Measurements from ENCODE around the gene PTGES2. TPM values are rescaled to one million over a fixed set of nuclear protein-coding genes. Genes with fewer than 3 reads are reported as not detected.
"Not testable (repeated sequence)": the region's sequence is repeated elsewhere in the genome, so short reads cannot be mapped to it uniquely, and the experiment has no call there.

Gene PTGES2
- polyA plus RNA-seq, 1 of the 3 experiments (the other 2 are of a cell fraction) = 141 TPM

DNA sequence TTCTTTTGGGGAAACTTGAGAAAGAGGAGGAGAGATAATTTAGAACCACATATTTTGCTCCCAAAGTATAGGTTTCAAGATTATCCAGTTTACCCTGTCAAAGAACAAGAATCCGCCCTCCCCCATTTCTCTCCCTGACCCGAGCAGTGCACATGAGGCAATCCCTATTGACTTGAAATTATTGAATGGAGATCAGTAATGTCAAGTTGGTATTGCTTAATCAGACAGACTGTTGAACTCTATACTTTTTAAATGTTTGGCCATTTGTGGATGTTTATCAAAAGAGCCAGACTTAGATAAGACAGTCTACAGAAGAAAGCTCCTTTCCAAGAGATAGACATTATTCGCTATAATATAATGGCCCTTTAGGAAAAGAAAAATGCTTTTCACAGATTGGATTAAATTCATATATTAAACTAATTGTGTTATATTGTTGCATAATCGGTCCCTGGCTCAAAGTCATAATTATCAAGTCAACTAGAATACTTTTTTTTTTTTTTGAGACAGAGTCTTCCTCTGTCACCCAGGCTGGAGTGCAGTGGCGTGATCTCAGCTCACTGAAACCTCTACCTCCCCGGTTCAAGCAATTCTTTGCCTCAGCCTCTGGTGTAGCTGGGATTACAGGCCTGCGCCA, 54.2 kb downstream of the PTGES2 start:
- Histone ChIP-seq H3K9me3 (no peaks in the 10 kb centered on the region), H3K9ac (peak overlapping the region; percentile 38; the same call in 1 of the 2 replicates), H3K4me2 (peak overlapping the region; percentile 64; the same call in 1 of the 2 replicates), H3K9me2 (no peaks in the 10 kb centered on the region), H3K36me3 (replicated peaks in 1 of 2; ENCODE audit: control insufficient read depth in 1 of 2, insufficient read depth in 2 of 2, low read length in 1 of 2) (no peaks in the 10 kb centered on the region), H3K79me2 (ENCODE audit: insufficient read depth) (peaks cover 99% of the 10 kb centered on the region), H3K27ac (ENCODE audit: low read depth in 2 of 2, low read length in 1 of 2) (peak overlapping the region; percentile 79 to 84), H3K4me1 (ENCODE audit: control insufficient read depth in 1 of 2, insufficient read depth in 2 of 2, low read depth in 1 of 2, low read length in 1 of 2) (peaks cover 14 to 27% of the 10 kb centered on the region in 2 experiments), H3F3A (replicated peaks; ENCODE audit: insufficient read depth) (peaks cover 28% of the 10 kb centered on the region), H3K27me3 (ENCODE audit: insufficient read depth) (no peaks in the 10 kb centered on the region), H4K20me1 (ENCODE audit: insufficient read depth) (0 out of 2 replicates have a peak, but pooled peaks cover 4% of the 10 kb centered on the region), H2AFZ (ENCODE audit: low read depth) (no peak overlapping the region), H3K4me3 (ENCODE audit: low read depth in 2 of 2, low read length in 1 of 2) (no peak overlapping the region)
- CTCF ChIA-PET = interaction anchor here (0.5 to 5.0 kb wide), 5 partner anchors 10 to 130 kb away, joined by 3 to 23 read pairs (median 8); no protein-coding TSS in a partner anchor
- DNase-seq = no peak
- TF ChIP-seq RAD21 (IDR thresholded peaks at IDR 0.05; ENCODE audit: low read length) = no peak
- TF ChIP-seq, protein P1, sequence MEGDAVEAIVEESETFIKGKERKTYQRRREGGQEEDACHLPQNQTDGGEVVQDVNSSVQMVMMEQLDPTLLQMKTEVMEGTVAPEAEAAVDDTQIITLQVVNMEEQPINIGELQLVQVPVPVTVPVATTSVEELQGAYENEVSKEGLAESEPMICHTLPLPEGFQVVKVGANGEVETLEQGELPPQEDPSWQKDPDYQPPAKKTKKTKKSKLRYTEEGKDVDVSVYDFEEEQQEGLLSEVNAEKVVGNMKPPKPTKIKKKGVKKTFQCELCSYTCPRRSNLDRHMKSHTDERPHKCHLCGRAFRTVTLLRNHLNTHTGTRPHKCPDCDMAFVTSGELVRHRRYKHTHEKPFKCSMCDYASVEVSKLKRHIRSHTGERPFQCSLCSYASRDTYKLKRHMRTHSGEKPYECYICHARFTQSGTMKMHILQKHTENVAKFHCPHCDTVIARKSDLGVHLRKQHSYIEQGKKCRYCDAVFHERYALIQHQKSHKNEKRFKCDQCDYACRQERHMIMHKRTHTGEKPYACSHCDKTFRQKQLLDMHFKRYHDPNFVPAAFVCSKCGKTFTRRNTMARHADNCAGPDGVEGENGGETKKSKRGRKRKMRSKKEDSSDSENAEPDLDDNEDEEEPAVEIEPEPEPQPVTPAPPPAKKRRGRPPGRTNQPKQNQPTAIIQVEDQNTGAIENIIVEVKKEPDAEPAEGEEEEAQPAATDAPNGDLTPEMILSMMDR (IDR thresholded peaks at IDR 0.05) = no peak
- no peak for TF ChIP-seq TEAD4 (IDR thresholded peaks at IDR 0.05; ENCODE audit: borderline replicate concordance, insufficient read depth)
- no peak for TF ChIP-seq NFIC (IDR thresholded peaks at IDR 0.05; ENCODE audit: borderline replicate concordance)
- no peak for TF ChIP-seq FOXM1 (IDR thresholded peaks at IDR 0.05; ENCODE audit: low read depth)
- no peak for TF ChIP-seq RXRA (IDR thresholded peaks at IDR 0.05; ENCODE audit: borderline replicate concordance, low read depth)
- TF ChIP-seq MEF2A (IDR thresholded peaks at IDR 0.05; ENCODE audit: borderline replicate concordance, low read depth) = no peak
- TF ChIP-seq, protein P2, sequence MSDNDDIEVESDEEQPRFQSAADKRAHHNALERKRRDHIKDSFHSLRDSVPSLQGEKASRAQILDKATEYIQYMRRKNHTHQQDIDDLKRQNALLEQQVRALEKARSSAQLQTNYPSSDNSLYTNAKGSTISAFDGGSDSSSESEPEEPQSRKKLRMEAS (IDR thresholded peaks at IDR 0.05; ENCODE audit: low read depth) = no peak
- no peak for TF ChIP-seq GATA2 (CRISPR knock-in tag; IDR thresholded peaks at IDR 0.05)
- TF ChIP-seq POLR2AphosphoS5 (IDR thresholded peaks at IDR 0.05; ENCODE audit: low read depth, low read length) = no peak
- WGBS (ENCODE audit: low lambda C conversion rate) = 94% methylated on average over 7 of the region's 7 CpGs
- POLR2A ChIA-PET = no interaction called here

DNA sequence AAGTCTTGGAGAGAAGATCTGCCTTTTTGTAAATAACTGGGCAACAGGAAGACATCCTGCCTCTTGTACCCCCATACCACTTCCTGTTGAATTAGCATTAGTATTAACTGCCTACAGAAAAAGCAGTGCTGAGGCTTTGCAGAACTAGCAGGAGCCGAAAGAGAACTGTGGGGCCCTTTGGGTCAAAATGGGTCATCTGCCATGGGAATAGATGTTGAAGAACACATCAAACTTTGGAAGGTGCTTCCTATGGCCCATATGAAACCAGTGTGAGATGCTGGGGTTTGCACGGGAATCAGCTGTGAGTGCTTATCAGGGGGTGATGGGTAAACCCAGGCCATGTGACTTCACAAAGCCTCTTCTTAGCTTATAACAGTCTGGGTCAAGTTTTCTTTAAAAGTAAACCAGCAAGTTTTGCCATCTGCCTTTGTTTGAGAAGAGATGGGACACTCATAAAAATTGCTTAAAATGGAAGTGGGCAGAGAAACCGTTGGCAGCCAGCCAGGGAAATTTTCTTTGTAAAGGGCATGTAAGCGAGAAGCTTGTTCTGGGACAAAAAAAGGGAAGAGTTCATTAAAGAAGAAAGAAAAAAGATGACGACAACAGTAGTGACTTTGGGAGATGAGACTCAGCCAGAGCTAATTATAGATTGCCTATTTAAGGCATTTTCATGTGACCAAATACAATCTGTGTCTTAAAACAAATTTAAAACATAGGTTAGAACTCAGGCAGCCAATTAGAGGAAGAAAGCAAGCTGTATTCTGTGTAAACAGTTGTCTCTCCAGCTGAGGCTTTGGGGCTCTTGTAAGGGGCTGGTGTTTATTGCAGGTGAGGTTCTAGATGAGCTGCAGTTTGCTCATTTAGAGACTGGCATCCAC, 55.1 kb downstream of the PTGES2 start:
- peaks cover 24% of the 10 kb centered on the region for H3F3A ChIP-seq (replicated peaks; ENCODE audit: insufficient read depth)
- POLR2A ChIA-PET = interaction anchor here (0.6 to 1.3 kb wide), 2 partner anchors 17 to 19 kb away, joined by 3 to 4 read pairs; no protein-coding TSS in a partner anchor
- peak overlapping the region; percentile 64 for H3K4me2 ChIP-seq
- H3K79me2 ChIP-seq (ENCODE audit: insufficient read depth) = peaks cover 92% of the 10 kb centered on the region
- peaks cover 14 to 20% of the 10 kb centered on the region in 2 experiments for H3K4me1 ChIP-seq (ENCODE audit: control insufficient read depth in 1 of 2, insufficient read depth in 2 of 2, low read depth in 1 of 2, low read length in 1 of 2)
- H3K4me3 ChIP-seq (ENCODE audit: low read depth in 2 of 2, low read length in 1 of 2) = peak overlapping the region in 1 of 2 experiments; percentile 17; a peak in 1 of 4 replicates
- H2AFZ ChIP-seq (ENCODE audit: low read depth) = peak overlapping the region; percentile 78
- no peak for DNase-seq
- WGBS (ENCODE audit: low lambda C conversion rate) = 23% methylated on average over 5 of the region's 5 CpGs
- no peaks in the 10 kb centered on the region for H3K36me3 ChIP-seq (replicated peaks in 1 of 2; ENCODE audit: control insufficient read depth in 1 of 2, insufficient read depth in 2 of 2, low read length in 1 of 2)
- H4K20me1 ChIP-seq (ENCODE audit: insufficient read depth) = no peaks in the 10 kb centered on the region
- TF ChIP-seq, protein P2 (IDR thresholded peaks at IDR 0.05; ENCODE audit: low read depth) = peak; percentile 42; the same call in 1 of the 2 replicates
- TF ChIP-seq FOSL2 (IDR thresholded peaks at IDR 0.05; ENCODE audit: borderline replicate concordance, low read depth) = no peak
- TF ChIP-seq MEF2A (IDR thresholded peaks at IDR 0.05; ENCODE audit: borderline replicate concordance, low read depth) = peak; percentile 1; the same call in 1 of the 2 replicates
- TF ChIP-seq JUND (IDR thresholded peaks at IDR 0.05) = no peak
- TF ChIP-seq, protein P3, sequence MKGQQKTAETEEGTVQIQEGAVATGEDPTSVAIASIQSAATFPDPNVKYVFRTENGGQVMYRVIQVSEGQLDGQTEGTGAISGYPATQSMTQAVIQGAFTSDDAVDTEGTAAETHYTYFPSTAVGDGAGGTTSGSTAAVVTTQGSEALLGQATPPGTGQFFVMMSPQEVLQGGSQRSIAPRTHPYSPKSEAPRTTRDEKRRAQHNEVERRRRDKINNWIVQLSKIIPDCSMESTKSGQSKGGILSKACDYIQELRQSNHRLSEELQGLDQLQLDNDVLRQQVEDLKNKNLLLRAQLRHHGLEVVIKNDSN (IDR thresholded peaks at IDR 0.05; ENCODE audit: borderline replicate concordance, low read depth) = peak; percentile 71; the same call in 1 of the 2 replicates
- no peak for TF ChIP-seq RFX5 (IDR thresholded peaks at IDR 0.05; ENCODE audit: low read length)
- TF ChIP-seq NFIC (IDR thresholded peaks at IDR 0.05; ENCODE audit: borderline replicate concordance) = peak; percentile 83
- H3K9ac ChIP-seq = peak overlapping the region; percentile 38; the same call in 1 of the 2 replicates
- H3K9me3 ChIP-seq = no peaks in the 10 kb centered on the region
- H3K9me2 ChIP-seq = no peaks in the 10 kb centered on the region
- no peaks in the 10 kb centered on the region for H3K27me3 ChIP-seq (ENCODE audit: insufficient read depth)
- CTCF ChIA-PET = interaction anchor here (0.5 to 5.0 kb wide), 9 partner anchors 11 to 287 kb away, joined by 3 to 23 read pairs (median 4); no protein-coding TSS in a partner anchor
- peak overlapping the region; percentile 79 to 84 for H3K27ac ChIP-seq (ENCODE audit: low read depth in 2 of 2, low read length in 1 of 2)

DNA sequence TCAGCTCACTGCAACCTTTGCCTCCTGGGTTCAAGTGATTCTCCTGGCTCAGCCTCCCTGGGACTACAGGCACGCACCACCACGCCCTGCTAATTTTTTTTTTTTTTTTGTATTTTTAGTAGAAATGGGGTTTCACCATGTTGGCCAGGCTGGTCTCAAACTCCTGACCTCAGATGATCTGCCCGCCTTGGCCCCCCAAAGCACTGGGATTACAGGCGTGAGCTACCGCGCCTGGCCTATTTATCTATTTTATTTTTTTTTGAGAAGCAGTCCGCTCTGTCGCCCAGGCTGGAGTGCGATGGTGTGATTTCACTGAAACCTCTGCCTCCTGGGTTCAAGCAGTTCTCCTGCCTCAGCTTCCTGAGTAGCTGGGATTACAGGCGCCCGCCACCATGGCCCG, 56.1 kb downstream of the PTGES2 start:
- Histone ChIP-seq H3K4me1 (ENCODE audit: control insufficient read depth in 1 of 2, insufficient read depth in 2 of 2, low read depth in 1 of 2, low read length in 1 of 2) (peaks cover 19 to 24% of the 10 kb centered on the region in 2 experiments), H3K27ac (ENCODE audit: low read depth in 2 of 2, low read length in 1 of 2) (peak overlapping the region in 1 of 2 experiments; percentile 84; a peak in 2 of 4 replicates), H3K4me2 (peak overlapping the region; percentile 64), H3K79me2 (ENCODE audit: insufficient read depth) (peaks cover 87% of the 10 kb centered on the region), H3F3A (replicated peaks; ENCODE audit: insufficient read depth) (peaks cover 24% of the 10 kb centered on the region)
- ChIA-PET POLR2A (interaction anchor here (0.6 to 1.3 kb wide), 2 partner anchors 20 to 22 kb away, joined by 4 to 5 read pairs; no protein-coding TSS in a partner anchor), CTCF (interaction anchor here (0.7 to 5.0 kb wide), 5 partner anchors 12 to 128 kb away, joined by 3 to 23 read pairs (median 8); no protein-coding TSS in a partner anchor)
- H3K36me3 ChIP-seq (replicated peaks in 1 of 2; ENCODE audit: control insufficient read depth in 1 of 2, insufficient read depth in 2 of 2, low read length in 1 of 2); H3K9me3 ChIP-seq; H3K9me2 ChIP-seq; H3K4me3 ChIP-seq (ENCODE audit: low read depth in 2 of 2, low read length in 1 of 2); H3K27me3 ChIP-seq (ENCODE audit: insufficient read depth); H3K9ac ChIP-seq; DNase-seq; H4K20me1 ChIP-seq (ENCODE audit: insufficient read depth); H2AFZ ChIP-seq (ENCODE audit: low read depth): not testable (repeated sequence)
- WGBS (ENCODE audit: low lambda C conversion rate) = 99% methylated on average over 12 of the region's 12 CpGs
